Activated naive CD4-positive, alpha-beta T cell treated with anti-CD3 and anti-CD28 coated beads, Interleukin-2, amount 10 ng/mL, durations not matched to agents 7 days and 5 days (primary cell): ENCODE measurements around the gene TOMM20L.
A peak's percentile ranks its signal among the peaks of the same experiment; 100 is the strongest.
"Not testable (repeated sequence)": the region's sequence is repeated elsewhere in the genome, so short reads cannot be mapped to it uniquely, and the experiment has no call there.

Experiments used
- CTCF ChIA-PET: fragments of 350-600 bp; sonication (Branson Sonifier 250); formaldehyde crosslinking; loops from one replicate; lab custom pipeline; 2021; ENCODE audit warnings: antibody characterized with exemption; lab: Charles Lee
- DNase-seq: peaks from one replicate; pipeline ENCODE4 v3.0.0-alpha.2; 2020
- H3K27ac Mint-ChIP-seq: one replicate; pipeline ENCODE4 v1.8.0; 2021; ENCODE audit warnings: mild to moderate bottlenecking, moderate library complexity, mixed read lengths
- H3K27me3 Mint-ChIP-seq: one replicate; pipeline ENCODE4 v1.8.0; 2021; ENCODE audit warnings: mild to moderate bottlenecking, mixed read lengths
- H3K36me3 Mint-ChIP-seq: one replicate; pipeline ENCODE4 v1.8.0; 2021; ENCODE audit warnings: mixed read lengths
- H3K4me1 Mint-ChIP-seq: one replicate; pipeline ENCODE4 v1.8.0; 2021; ENCODE audit warnings: mixed read lengths
- H3K4me3 Mint-ChIP-seq: one replicate; pipeline ENCODE4 v1.8.0; 2021; ENCODE audit warnings: mild to moderate bottlenecking, moderate library complexity, mixed read lengths
- H3K9me3 Mint-ChIP-seq: one replicate; pipeline ENCODE4 v1.8.0; 2021; ENCODE audit warnings: mixed read lengths

TOMM20L gene

GRCh38 chr14:58395812-58396788, at the start of gene TOMM20L:
Gene TOMM20L (plus strand): TSS chr14:58395930. CDS start chr14:58395958, 28 bp downstream.
- CTCF ChIA-PET = interaction anchor here (0.6 to 3.0 kb wide), 9 partner anchors 9 to 287 kb away, joined by 3 to 8 read pairs (median 4); partner anchors contain the start of genes ARID4A, KIAA0586 and TIMM9
- peak within 1 kb of the TSS; percentile 65 for H3K4me3 Mint-ChIP-seq
- H3K27me3 Mint-ChIP-seq = peaks cover 5% of the 10 kb centered on the region

GRCh38 chr14:58353516-58354299, 42.0 kb upstream of the TOMM20L start:
- Mint-ChIP-seq H3K4me3 (peak overlapping the region; percentile 43), H3K27me3 (no peaks in the 10 kb centered on the region), H3K36me3 (peaks cover 52% of the 10 kb centered on the region), H3K4me1 (peaks cover 18% of the 10 kb centered on the region), H3K27ac (peak overlapping the region; percentile 12), H3K9me3 (no peaks in the 10 kb centered on the region)
- DNase-seq = no peak
- CTCF ChIA-PET = no interaction called here

More at GRCh38 chr14:58395812-58396788, at the start of gene TOMM20L:
- peaks cover 15% of the 10 kb centered on the region for H3K4me1 Mint-ChIP-seq
- H3K27ac Mint-ChIP-seq = peak within 1 kb of the TSS; percentile 54
- no peaks in the 10 kb centered on the region for H3K9me3 Mint-ChIP-seq
- peak; percentile 77 for DNase-seq
- no peaks in the 10 kb centered on the region for H3K36me3 Mint-ChIP-seq

GRCh38 chr14:58354808-58355207, 40.9 kb upstream of the TOMM20L start:
- Mint-ChIP-seq H3K9me3 (no peaks in the 10 kb centered on the region), H3K27ac (no peak overlapping the region), H3K27me3 (no peaks in the 10 kb centered on the region), H3K36me3 (peaks cover 52% of the 10 kb centered on the region), H3K4me1 (peaks cover 18% of the 10 kb centered on the region), H3K4me3 (no peak overlapping the region)
- DNase-seq = no peak
- CTCF ChIA-PET = no interaction called here

- CTCF ChIA-PET = no interaction called here
- Mint-ChIP-seq H3K27ac (no peak overlapping the region), H3K9me3 (no peaks in the 10 kb centered on the region), H3K4me1 (peaks cover 16% of the 10 kb centered on the region), H3K36me3 (peaks cover 48% of the 10 kb centered on the region), H3K4me3 (no peak overlapping the region), H3K27me3 (no peaks in the 10 kb centered on the region)
- no peak for DNase-seq
Observed at GRCh38 chr14:58356268-58356667, 39.5 kb upstream of the TOMM20L start.

GRCh38 chr14:58362272-58362671, 33.5 kb upstream of the TOMM20L start:
- CTCF ChIA-PET = interaction anchor here (1.0 kb wide), 1 partner anchor 39 kb away, joined by 3 read pairs; no protein-coding TSS in a partner anchor
- not testable (repeated sequence) for H3K9me3 Mint-ChIP-seq, H3K27ac Mint-ChIP-seq, H3K4me3 Mint-ChIP-seq, H3K27me3 Mint-ChIP-seq, DNase-seq, H3K4me1 Mint-ChIP-seq
- peaks cover 33% of the 10 kb centered on the region for H3K36me3 Mint-ChIP-seq

GRCh38 chr14:58362798-58363412, 32.8 kb upstream of the TOMM20L start:
- no peak for DNase-seq
- no peaks in the 10 kb centered on the region for H3K9me3 Mint-ChIP-seq
- H3K4me1 Mint-ChIP-seq = peaks cover 4% of the 10 kb centered on the region
- H3K27ac Mint-ChIP-seq = no peak overlapping the region
- no peak overlapping the region for H3K4me3 Mint-ChIP-seq
- CTCF ChIA-PET = interaction anchor here (1.0 kb wide), 1 partner anchor 38 kb away, joined by 3 read pairs; no protein-coding TSS in a partner anchor
- H3K27me3 Mint-ChIP-seq = no peaks in the 10 kb centered on the region
- peaks cover 40% of the 10 kb centered on the region for H3K36me3 Mint-ChIP-seq

GRCh38 chr14:58364316-58364715, 31.4 kb upstream of the TOMM20L start:
- Mint-ChIP-seq H3K27me3 (no peaks in the 10 kb centered on the region), H3K27ac (no peak overlapping the region), H3K4me1 (peaks cover 4% of the 10 kb centered on the region), H3K4me3 (no peak overlapping the region), H3K9me3 (no peaks in the 10 kb centered on the region), H3K36me3 (peaks cover 45% of the 10 kb centered on the region)
- no peak for DNase-seq
- CTCF ChIA-PET = interaction anchor here (0.9 to 1.3 kb wide), 2 partner anchors 28 to 257 kb away, joined by 3 to 5 read pairs; no protein-coding TSS in a partner anchor

GRCh38 chr14:58367296-58367695, 28.4 kb upstream of the TOMM20L start:
- Mint-ChIP-seq H3K4me1 (peaks cover 4% of the 10 kb centered on the region), H3K4me3 (no peak overlapping the region), H3K9me3 (no peaks in the 10 kb centered on the region), H3K36me3 (peaks cover 47% of the 10 kb centered on the region), H3K27ac (no peak overlapping the region), H3K27me3 (no peaks in the 10 kb centered on the region)
- no peak for DNase-seq
- CTCF ChIA-PET = no interaction called here

GRCh38 chr14:58368956-58369355, 26.8 kb upstream of the TOMM20L start:
- Mint-ChIP-seq H3K4me1 (peaks cover 4% of the 10 kb centered on the region), H3K27ac (no peak overlapping the region), H3K4me3 (no peak overlapping the region), H3K27me3 (no peaks in the 10 kb centered on the region), H3K36me3 (peaks cover 50% of the 10 kb centered on the region), H3K9me3 (no peaks in the 10 kb centered on the region)
- CTCF ChIA-PET = no interaction called here
- no peak for DNase-seq

- no peak for DNase-seq
- CTCF ChIA-PET = no interaction called here
- H3K36me3 Mint-ChIP-seq = peaks cover 44% of the 10 kb centered on the region
- no peaks in the 10 kb centered on the region for H3K27me3 Mint-ChIP-seq
- no peak overlapping the region for H3K4me3 Mint-ChIP-seq
- no peaks in the 10 kb centered on the region for H3K4me1 Mint-ChIP-seq
- no peak overlapping the region for H3K27ac Mint-ChIP-seq
- no peaks in the 10 kb centered on the region for H3K9me3 Mint-ChIP-seq
Observed at GRCh38 chr14:58376791-58377190, 18.9 kb upstream of the TOMM20L start.

- H3K4me1 Mint-ChIP-seq = peaks cover 6% of the 10 kb centered on the region
- CTCF ChIA-PET = interaction anchor here (0.6 kb wide), 1 partner anchor 443 kb away, joined by 3 read pairs; no protein-coding TSS in a partner anchor
- H3K27me3 Mint-ChIP-seq = no peaks in the 10 kb centered on the region
- H3K4me3 Mint-ChIP-seq = no peak overlapping the region
- peaks cover 3% of the 10 kb centered on the region for H3K36me3 Mint-ChIP-seq
- no peak for DNase-seq
- H3K9me3 Mint-ChIP-seq = no peaks in the 10 kb centered on the region
- no peak overlapping the region for H3K27ac Mint-ChIP-seq
Observed at GRCh38 chr14:58390830-58391229, 4.9 kb upstream of the TOMM20L start.

- DNase-seq = no peak
- H3K4me1 Mint-ChIP-seq = peaks cover 15% of the 10 kb centered on the region
- CTCF ChIA-PET = interaction anchor here (1.0 to 3.0 kb wide), 6 partner anchors 10 to 287 kb away, joined by 3 to 8 read pairs (median 6); partner anchors contain the start of genes ARID4A, KIAA0586 and TIMM9
- peaks cover 5% of the 10 kb centered on the region for H3K27me3 Mint-ChIP-seq
- H3K9me3 Mint-ChIP-seq = no peaks in the 10 kb centered on the region
- H3K4me3 Mint-ChIP-seq = peak overlapping the region; percentile 65
- H3K27ac Mint-ChIP-seq = peak overlapping the region; percentile 54
- H3K36me3 Mint-ChIP-seq = no peaks in the 10 kb centered on the region
Observed at GRCh38 chr14:58395562-58395811, 243 bp upstream of the TOMM20L start.

- peaks cover 5% of the 10 kb centered on the region for H3K27me3 Mint-ChIP-seq
- H3K9me3 Mint-ChIP-seq = no peaks in the 10 kb centered on the region
- H3K4me3 Mint-ChIP-seq = no peak overlapping the region
- H3K27ac Mint-ChIP-seq = no peak overlapping the region
- no peaks in the 10 kb centered on the region for H3K36me3 Mint-ChIP-seq
- peaks cover 15% of the 10 kb centered on the region for H3K4me1 Mint-ChIP-seq
- no peak for DNase-seq
- CTCF ChIA-PET = interaction anchor here (0.6 to 2.2 kb wide), 3 partner anchors 10 to 99 kb away, joined by 3 to 8 read pairs (median 3); partner anchors contain the start of gene ARID4A
Observed at GRCh38 chr14:58397156-58397555, 1.4 kb downstream of the TOMM20L start.
